Lower leg skin (tissue), 3 donors: Measurements from ENCODE around the gene SRPK3.

Experiments used
- POLR2A ChIP-seq, 2 donors: fragments of 450-650 bp; IDR thresholded peaks; one replicate each; pipeline ENCODE4 v1.6.1; 2016 to 2017; ENCODE audit warnings: antibody characterized with exemption in 2 of 2, mild to moderate bottlenecking in 1 of 2, moderate library complexity in 1 of 2
- TF ChIP-seq, protein P1 (sequence below), 3 donors: fragments of 450-650 bp; IDR thresholded peaks; one replicate each; pipeline ENCODE4 v1.5.1; 2016; ENCODE audit warnings: antibody characterized with exemption in 3 of 3, mild to moderate bottlenecking in 3 of 3, moderate library complexity in 2 of 3

DNA sequence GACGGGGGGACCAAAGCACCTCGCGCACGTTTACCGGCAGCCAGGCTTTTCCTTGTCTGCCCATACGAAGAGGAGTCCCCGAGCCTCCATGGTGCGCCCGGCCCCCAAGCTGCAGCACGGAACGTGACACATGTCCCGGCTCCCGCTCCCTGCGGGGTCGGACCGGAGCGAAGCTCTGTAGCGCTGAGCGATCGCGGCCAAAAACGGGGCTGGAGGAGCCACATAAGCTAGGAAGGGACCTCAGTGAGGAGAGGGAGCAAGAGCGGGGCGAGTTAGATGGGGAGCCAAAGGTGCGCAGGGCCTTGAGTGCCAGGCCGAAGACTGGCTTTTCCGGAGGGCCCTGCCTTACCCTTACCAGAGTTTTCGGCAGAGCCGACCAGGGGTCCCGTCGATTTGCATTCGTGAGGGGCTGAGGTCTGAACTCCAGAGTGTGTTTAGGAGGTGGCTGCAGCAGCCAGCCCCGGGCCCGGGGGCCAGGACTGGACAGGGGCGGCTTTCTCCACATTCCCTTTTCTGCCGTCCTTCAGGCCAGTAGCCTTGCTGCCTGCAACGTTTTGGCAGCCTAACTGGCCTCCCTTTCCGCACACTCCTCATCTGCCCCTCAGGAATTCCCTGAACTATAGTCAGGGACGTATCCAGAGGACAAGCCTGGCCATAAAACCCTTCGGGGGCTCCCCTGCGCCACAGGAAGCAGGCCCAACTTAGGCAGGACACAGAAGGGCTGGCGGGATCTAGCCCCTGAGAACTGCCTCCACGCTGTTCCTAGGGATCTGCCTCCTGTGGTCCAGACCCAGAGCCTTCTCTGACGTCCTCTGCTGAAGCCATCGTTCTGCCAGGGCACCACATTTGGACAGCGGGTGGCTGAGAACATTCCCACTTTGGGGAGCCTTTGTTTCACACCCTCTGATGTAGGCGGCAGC lies 14.3 kb downstream of the SRPK3 start:
- TF ChIP-seq, protein P1, sequence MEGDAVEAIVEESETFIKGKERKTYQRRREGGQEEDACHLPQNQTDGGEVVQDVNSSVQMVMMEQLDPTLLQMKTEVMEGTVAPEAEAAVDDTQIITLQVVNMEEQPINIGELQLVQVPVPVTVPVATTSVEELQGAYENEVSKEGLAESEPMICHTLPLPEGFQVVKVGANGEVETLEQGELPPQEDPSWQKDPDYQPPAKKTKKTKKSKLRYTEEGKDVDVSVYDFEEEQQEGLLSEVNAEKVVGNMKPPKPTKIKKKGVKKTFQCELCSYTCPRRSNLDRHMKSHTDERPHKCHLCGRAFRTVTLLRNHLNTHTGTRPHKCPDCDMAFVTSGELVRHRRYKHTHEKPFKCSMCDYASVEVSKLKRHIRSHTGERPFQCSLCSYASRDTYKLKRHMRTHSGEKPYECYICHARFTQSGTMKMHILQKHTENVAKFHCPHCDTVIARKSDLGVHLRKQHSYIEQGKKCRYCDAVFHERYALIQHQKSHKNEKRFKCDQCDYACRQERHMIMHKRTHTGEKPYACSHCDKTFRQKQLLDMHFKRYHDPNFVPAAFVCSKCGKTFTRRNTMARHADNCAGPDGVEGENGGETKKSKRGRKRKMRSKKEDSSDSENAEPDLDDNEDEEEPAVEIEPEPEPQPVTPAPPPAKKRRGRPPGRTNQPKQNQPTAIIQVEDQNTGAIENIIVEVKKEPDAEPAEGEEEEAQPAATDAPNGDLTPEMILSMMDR (IDR thresholded peaks at IDR 0.05): no peak
- TF ChIP-seq POLR2A (IDR thresholded peaks at IDR 0.05): no peak
